Hematopoietic multipotent progenitor cell (in vitro differentiated cells): ENCODE data around the gene NPB. TPM values are rescaled to one million over a fixed set of nuclear protein-coding genes. Genes with fewer than 3 reads are reported as not detected.

Source experiments
- DNase-seq, 3 donors: peaks; one replicate each; pipeline ENCODE4 v3.0.0-alpha.2; 2011 to 2015; ENCODE audit warnings: low read depth in 2 of 3, low spot score in 2 of 3
- total RNA-seq: library from RNA; depleted of rRNA; stranded (reverse); fragments of >200 nt; gene quantifications from one replicate; pipeline ENCODE4 v1.2.3, GENCODE V29; 2012

NPB gene
- 0.54 TPM for total RNA-seq

DNA sequence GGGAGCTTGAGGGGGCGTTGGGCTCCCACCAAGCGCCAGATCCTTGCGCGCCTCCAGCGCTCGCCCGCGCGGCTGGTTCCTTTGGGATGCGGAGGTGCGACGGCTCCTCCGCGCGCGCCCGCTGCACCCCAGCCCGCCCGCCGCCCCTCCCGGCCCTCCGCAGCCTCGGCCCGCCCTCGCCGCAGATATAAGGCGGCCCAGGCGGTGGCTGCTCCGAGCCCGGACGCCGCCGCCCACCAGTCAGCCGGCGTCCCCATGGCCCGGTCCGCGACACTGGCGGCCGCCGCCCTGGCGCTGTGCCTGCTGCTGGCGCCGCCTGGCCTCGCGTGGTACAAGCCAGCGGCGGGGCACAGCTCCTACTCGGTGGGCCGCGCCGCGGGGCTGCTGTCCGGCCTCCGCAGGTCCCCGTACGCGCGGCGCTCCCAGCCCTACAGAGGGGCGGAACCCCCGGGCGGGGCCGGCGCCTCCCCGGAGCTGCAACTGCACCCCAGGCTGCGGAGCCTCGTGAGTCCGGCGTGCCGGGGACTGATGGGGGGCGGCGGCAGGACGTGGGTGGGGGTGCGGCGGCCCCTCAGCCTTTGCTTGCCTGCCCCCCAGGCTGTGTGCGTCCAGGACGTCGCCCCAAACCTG lies at the start of gene NPB:
NPB (plus strand) TSS at position 216 of the 630 bp plus-strand sequence; CDS start at position 256, 40 bp downstream.
- DNase-seq, result peak in 1 of 3 donors; percentile 28

DNA sequence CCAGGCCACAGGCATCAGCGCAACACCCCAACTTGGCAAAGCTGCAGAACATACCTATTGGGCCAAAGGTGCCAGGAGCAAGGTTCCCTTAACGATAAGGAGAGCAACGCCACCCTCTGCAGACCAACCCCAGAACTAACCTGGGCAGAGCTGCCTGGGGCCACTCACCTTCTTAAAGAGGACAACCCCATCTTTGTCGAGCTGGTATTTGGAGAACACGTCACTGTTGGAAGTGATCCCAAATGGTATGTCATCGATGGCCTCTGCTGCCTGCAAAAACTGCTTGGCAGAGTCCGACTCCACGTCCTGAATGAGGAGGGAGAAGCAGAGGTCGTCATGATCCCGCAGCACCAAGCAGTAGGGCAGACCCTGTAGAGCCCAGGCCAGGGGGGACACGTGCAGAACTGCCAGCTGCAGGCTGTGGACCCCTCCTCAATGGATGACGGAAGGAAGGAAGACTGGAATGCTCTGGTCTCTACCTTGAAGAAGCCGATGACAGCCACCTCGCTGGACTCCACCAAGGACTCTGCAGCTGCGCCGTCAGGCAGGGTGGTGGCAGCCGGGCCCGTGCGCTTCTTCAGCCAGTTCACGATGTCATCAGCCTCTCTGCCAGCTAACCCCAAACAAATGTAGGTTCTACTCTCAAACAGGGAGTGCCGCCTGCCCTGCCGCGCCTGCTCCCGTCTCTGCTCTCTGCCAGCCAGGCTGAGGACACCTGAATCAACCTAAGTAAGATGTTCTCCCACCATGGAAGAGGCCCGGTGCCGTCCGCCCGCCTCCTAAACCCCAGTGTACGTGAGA lies 46.9 kb upstream of the NPB start:
- peak in 1 of 3 donors; percentile 30 for DNase-seq

DNA sequence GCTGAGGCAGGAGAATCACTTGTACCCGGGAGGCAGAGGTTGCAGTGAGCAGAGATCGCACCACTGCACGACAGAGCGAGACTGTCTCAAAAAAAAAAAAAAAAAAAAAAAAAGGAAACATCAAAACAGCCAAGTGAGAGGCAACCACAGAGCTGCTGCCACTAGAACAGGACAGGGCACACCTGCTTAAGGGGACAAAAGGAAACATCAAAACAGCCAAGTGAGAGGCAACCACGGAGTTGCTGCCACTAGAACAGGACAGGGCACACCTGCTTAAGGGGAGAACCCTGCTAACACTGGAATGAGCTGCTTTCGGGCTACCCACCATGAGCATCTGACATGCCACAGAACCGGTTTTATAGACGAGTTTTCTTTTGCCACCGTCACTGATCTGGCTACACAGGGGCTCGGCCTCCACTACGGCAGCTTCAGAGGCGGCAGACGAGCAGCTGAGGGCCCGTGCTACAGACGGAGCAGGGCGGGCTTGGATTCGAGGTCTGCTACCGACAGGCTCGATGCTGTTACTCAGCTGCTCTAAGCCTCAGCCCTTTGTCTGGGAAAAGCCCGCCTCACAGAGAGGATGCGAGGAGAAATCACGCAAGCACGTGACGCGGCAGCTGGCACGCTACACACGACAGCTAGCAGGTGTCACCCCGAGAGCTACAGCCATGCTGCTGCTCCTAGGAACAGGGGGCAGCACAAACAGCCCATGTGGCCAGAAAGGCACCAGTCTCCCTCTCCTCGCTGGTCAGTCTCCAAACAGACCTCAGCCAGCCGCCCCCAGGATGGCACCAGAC lies 43.7 kb upstream of the NPB start:
- no peak for DNase-seq

DNA sequence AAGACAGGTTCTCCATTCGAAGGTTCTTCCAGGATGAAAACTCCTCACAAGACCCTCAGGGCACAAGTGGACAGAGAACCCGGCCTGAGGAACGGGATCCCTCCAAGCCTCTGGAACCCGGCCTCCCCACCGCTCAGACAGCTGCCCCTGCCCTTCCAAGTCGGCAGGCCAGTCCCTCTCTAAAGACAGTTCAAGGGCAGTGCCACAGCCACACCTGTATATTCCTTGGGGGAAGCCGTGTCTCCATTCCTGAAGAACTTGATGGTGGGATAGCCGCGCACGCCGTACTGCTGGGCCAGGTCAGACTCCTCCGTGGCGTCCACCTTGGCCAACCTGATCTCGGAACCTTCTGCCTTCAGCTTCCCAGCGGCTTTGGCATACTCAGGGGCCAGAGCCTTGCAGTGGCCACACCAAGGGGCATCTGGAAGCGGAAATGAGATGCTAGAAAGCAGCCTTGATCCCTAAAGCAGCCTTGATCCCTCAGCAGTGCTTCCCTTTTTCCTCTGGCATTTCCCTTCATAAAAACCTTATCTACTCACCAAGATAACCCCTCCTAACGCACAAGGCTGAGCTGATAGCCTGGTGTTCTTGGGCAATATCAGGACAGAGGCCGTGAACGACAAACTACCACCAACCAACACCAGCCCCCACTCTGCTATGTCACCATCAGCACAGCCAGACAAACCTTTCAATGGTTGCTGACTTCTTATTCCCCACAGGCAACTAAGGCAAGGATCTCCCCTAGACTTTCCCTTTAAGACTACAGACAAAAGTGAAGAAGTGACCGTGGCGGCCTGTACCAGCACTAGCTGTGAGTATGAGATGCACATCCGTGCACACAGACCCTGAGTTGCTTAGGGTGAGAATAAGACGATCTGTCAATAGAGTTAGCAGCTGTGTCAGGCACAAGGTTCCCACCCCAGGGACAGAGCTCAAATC lies 42.8 kb upstream of the NPB start:
- DNase-seq, result no peak

DNA sequence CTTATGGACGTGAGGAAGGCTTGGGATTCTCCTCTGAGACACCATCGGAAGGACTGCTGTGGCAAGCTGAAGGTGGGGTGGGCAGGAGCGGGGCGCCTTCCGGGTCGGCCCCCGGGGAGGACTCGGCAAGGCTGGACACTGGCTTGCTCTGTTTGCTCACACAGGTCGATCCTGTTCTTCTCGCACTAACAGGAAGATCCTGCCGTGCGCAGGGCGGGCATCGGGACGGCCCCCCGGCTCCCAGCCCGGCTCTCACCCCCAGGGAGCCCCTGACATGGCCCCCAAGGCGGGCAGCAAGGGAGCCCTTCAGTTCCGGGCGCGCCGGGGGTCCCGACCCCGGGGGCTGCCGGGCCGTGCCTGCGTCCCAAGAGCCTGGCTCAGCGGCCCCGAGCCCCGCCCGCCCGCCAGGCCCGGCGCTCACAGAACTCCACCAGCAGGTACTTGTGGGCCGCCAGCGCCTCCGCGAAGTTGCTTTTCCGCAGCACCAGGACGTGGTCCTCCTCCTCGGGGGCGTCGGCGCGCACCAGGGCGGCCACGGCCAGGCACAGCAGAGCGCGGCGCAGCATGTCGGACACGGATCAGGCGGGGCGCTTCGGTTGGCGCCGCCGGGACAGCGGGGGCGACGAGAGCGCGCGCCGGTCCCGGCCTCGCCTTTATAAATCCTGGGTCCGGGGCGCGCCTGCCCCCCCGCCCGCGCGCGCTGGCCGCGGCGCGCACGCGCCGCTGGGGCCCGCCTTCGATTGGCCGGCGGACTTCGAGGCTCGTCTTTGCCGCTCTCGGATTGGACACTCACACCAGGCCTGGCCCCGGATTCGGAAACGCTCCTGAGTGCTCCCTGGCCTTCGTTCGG lies 41.9 kb upstream of the NPB start, which contains the start of gene P4HB:
P4HB (minus strand) TSS at position 630 of the 850 bp plus-strand sequence; CDS start at position 566, 64 bp downstream.
- DNase-seq, result no peak

DNA sequence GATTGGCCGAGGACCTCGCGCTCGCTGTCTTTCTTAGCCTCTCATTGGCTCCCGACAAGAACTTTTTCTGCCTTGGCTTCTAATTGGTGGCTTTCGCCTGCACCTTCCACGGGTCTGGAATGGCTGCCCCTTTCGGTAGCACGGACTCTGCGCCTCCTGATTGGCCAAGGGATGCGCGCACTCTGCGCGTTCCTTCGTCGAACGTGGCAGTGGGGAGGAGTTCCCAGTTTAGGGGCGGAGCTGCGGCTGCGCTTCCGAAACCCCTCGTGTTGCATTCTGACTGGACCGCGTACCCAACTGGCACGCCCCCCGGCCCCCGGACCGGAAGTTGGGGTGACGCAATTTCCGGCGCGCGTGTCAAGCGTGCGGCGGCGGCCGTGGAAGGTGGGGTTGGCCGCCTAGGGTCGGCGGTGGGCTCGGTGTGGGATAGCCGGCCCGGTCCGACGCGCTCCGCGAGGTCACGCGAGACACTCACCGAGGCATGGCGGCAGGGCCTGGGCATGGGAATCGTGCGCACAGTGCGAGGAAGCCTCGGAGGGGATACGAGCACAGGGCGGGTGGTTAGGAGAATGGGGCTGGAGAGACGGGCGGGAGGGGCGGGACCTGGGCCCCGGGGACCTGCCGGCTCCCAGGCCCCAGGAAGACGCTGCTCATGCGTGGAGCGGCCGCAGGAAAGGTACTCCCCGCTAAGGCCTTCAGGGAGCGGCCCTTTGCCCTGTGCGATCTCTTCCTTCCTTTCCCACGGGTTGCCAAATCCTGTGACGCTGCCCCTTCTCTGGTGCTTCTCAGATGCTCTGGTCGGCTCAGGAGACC lies 41.1 kb upstream of the NPB start:
- peak; percentile 99 to 100 (median 100) for DNase-seq

DNA sequence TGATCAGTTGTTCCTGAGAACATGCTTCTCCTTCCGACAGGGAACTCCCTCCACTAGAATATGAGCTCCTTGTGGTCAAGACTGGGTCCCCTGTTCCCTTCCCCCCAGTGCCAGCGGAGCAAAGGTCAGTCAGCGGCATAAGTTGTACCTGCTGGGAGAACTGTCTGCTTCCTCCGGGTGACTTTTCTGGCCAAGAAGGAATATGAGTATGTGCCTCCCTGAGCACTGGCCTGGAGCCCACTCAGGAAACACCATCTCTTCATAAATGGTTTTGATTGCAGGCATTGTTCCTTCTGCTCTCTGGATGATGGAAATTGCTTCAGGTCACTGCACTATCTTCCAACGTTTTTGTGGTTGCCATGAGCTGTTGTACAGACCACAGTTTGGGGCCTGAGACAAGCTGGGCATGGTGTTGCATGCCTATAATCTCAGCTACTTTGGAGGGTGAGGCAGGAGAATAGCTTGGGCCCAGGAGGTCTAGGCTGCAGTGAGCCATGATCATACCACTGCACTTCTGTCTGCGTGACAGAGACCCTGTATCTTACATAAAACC lies 38.8 kb upstream of the NPB start:
- DNase-seq, result no peak

DNA sequence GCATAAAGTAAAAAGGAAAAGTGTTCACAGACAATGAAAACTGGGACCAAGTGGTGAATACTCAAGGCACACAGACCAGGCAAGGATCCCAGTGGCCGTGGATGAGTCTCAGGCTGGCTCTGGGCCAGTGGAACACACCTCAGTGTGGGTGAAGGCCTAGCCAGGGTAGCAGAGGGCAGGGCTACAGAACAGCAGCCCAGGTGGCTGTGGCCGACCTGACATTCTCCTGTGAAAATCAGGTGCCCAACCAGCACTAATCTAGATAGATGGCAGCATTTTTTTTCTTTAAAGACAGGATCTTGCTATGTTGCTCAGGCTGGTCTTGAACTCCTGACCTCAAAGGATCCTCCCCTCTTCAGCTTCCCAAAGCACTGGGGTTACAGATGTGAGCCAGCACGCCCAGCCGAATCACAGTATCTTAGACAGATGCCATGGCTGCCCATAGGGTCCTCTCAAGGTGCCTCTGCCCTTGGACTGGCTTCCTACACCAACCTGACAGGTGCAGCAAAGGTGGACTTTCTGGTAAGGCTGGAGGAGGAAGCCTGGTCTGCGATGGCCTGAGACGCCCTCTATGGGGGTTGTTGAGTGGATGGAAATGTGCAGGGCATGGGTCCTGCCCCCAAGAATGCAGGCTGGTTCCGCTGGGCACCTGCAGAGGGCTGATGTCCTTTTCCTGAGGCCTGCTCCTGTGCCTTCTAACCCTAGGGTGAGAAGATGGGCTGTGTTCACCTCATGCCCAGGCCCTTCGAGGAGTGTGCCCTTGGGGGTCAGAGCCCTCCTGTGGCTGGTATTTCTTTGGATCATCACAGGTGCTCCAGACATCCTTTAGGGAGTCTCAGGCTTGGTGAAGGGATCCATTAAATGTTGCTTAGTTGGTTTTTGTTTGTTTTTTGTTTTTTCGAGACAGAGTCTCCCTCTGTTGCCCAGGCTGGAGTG lies 37.9 kb upstream of the NPB start:
- peak in 1 of 3 donors; percentile 11 for DNase-seq

DNA sequence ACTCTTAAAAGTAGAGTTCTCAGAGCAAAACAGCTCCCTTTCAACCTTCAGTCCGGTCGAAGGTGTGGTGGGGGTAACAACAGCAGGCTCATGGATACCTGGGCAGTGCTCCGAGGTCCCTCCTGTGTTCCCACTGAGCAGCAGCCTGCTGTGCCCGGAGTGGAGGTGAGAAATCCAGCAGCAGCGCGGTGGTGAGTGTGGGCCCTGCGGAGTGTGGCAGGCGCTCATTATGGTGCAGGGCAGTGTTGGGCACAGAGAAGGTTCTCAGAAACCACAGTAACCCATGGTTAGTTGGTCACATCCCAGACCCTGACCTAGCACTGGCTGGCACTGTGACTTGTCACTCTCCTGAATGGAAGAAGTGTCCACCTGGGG lies 36.7 kb upstream of the NPB start:
- peak in 1 of 3 donors; percentile 10 for DNase-seq

DNA sequence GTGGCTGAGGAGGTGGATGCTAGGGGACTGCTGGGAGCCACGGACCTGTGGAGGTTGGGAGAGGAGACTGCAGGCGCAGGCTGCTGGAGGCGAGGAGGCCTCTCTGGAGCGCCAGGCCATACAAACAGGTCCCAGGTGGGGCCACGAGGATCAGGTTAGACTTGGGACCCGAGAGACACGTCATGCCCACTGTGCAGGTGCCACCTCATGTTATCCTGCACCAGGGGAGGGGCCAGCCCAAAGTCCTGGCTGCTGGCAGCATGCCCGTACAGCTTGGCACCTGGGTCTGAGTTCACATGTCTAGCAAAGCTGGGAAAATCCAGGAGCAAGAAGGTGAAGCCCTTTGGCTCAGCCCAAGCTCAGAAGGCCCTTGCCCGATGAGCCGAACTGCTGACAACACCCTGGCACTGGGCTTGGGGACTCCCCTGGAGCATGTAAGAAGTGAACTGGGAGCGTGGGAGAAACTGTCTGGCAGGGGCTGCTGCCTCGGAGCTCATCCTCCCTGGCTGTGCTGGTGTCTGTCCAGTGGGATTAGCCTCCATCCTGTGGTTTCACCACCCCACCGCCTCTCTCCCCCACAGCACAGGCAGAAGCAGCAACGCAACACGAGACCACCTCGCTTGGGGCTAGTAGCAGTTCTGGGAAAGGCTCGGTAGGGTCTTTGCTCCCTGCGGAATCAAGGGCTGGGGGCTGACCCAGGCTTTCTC lies 36.2 kb upstream of the NPB start:
- peak in 1 of 3 donors; percentile 16 for DNase-seq

DNA sequence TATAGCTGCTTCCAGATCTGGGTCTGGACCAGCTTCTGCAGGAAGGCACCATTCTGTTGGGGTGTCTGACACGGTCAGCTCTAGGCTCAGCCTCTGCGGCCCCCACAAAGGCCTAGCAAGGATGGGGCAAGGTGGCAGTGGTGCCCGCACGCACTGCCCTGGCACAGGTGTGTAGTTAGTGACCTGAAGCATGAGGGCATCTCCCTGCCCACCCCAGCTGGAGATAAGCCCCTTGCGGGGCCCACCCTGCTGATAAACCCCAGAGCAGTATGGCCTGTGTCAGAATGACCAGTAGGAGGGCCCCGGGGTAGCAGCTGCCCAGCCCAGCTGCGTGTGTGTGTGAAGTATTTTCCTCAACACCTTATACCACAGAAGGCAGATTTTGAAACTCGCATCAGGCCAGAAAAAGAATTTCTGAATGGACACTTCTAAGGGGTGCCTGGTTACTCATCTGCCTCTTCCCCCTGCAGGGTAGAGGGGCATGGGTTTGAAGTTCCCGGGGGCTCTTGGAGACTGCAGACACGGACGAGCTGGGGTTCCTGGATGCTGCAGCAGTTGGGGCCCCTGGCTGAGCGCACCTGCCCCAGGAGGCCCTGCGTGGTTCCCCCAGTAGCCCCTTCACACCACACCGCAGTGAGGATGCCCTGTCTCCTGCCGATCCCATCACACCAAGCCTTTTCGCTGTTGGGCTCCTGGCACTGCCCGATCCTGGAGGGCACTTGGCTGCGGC lies 35.4 kb upstream of the NPB start:
- peak in 1 of 3 donors; percentile 14 for DNase-seq

DNA sequence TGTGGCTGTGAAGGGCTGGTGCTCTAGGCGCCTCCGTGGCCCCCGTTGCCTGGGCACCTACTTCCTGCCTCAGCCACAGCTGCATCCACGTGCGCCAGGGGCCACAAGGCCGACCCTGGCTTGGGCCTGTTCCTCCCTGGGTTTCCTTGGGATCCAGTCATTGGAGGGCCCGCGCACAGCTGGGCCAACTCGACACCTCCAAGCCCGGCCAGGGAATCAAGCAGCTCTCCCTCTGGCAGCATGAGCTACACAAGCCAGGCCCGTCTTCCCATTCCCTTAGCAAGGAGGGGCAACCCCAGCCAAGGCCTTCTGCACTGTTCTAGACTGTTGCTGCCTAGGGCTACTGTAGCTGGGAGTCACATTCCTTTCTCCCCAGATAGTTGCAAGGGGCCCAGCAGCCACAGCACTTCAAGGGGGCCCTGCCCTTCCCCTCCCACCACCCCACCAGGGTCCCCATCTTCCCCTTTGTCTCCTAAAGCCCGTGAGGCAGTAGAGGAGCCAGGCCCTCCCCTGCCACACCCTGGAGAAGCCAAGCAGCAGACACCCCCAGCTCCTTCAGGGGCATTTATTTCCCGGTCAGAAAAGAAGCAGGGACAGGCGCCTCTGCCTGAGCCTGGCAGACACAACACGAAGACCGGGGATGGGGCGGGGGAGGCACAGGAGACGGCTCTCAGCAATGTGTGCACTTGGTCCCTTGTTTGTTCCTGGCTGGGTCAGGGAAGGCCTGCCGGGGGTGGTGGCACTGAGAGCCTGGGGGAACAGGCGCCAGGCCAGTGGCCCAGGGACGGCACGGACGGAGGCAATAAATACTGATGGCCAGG lies 34.7 kb upstream of the NPB start:
- peak in 1 of 3 donors; percentile 60 for DNase-seq

DNA sequence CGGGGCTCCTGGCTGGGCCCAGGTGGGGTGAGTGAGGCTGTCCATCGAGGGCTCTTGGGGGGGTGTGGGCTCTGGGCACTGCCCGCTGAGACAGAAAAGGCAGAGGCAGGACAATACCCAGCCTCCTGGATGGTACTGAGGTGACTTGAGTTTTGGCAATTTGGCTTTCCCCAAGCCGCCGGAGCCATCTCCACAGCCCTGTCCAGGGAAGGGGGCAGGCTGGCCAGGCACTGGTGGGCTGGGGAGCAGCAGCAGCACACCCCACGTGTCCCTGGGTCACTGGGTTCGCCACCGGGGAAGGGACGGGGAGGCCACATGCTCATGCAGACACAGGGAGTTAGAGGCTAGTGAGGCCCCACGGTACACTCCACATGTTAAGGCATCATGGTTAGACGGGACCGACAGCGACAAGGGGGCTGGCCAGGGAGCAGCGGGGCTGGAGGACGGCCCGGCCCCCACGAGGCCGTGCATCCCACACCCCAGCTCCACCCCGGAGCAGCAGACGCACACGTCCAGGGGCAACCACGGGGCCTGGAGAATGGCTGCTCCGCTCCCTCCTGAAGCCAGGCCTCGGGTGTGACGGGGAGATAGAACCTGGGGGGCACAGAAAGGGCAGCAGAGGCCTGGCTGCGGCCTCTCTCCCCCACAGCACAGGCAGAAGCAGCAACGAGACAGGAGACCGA lies 33.9 kb upstream of the NPB start:
- no peak for DNase-seq

DNA sequence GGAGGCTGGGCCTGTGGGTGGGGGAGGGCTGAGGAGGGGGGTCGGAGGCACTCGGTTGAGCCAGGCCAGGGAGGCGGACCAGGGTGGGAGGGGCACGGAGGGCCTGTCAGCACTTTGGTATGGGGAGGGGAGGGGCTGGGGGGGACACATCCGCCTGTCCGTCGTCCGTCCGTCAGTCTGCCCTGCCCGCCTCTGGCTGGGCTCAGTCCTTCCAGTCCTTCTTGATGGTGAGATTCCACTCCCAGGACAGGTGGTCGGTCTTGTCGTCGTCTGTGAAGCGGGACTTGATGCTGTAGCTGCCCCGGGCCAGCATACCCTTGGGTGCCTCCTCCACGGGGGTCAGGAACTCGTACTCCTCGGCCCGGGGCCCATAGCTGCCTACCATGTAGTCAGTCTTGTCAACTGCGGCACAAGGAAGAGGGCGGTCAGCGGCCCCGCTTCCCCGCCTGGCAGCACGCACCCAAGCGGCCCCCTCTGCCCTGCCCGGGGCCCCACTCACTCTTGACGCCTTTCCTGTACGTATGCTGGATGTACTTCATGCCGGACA lies 33.3 kb upstream of the NPB start:
- DNase-seq, result no peak
